Urinary bladder (tissue), 4 donors: ENCODE measurements around the gene RPS21. TPM values are rescaled to one million over a fixed set of nuclear protein-coding genes. Genes with fewer than 3 reads are reported as not detected.
"Not testable (repeated sequence)": the region's sequence is repeated elsewhere in the genome, so short reads cannot be mapped to it uniquely, and the experiment has no call there.

Source experiments
- DNase-seq: peaks from one replicate; pipeline ENCODE4 v3.0.0-alpha.2; 2015; ENCODE audit errors: extremely low spot score
- H3K27ac ChIP-seq: one replicate; pipeline ENCODE4 v1.5.1; 2013; ENCODE audit warnings: low read depth, mild to moderate bottlenecking, moderate library complexity
- H3K36me3 ChIP-seq: one replicate; pipeline ENCODE4 v1.6.1; 2013; ENCODE audit warnings: mild to moderate bottlenecking, moderate library complexity; ENCODE audit not compliant: insufficient read depth
- H3K4me1 ChIP-seq: one replicate; pipeline ENCODE4 v1.6.1; 2013; ENCODE audit warnings: mild to moderate bottlenecking, moderate library complexity; ENCODE audit not compliant: insufficient read depth
- H3K4me3 ChIP-seq: one replicate; pipeline ENCODE4 v1.5.1; 2013; ENCODE audit warnings: low read depth, low read length
- WGBS: extraction: QIAGEN DNeasy Blood & Tissue Kit; methylation state at CpG from one replicate; pipeline ENCODE4 v1.1.7; 2013; 5-methylcytosine and 5-hydroxymethylcytosine counted together
- polyA plus RNA-seq: library from polyadenylated mRNA; stranded (reverse); fragments of 200-250 nt; gene quantifications from one replicate; pipeline ENCODE4 v1.2.3, GENCODE V29; 2013
- total RNA-seq: library from RNA; depleted of rRNA; stranded (reverse); fragments of >200 nt; gene quantifications from one replicate; pipeline ENCODE4 v1.2.3, GENCODE V29; 2014
- donor health status: healthy with polysubstance abuse.
- donor health status: healthy.

Gene RPS21
- total and polyA plus RNA-seq, 2 donors, result 396 to 4,730 TPM

DNA sequence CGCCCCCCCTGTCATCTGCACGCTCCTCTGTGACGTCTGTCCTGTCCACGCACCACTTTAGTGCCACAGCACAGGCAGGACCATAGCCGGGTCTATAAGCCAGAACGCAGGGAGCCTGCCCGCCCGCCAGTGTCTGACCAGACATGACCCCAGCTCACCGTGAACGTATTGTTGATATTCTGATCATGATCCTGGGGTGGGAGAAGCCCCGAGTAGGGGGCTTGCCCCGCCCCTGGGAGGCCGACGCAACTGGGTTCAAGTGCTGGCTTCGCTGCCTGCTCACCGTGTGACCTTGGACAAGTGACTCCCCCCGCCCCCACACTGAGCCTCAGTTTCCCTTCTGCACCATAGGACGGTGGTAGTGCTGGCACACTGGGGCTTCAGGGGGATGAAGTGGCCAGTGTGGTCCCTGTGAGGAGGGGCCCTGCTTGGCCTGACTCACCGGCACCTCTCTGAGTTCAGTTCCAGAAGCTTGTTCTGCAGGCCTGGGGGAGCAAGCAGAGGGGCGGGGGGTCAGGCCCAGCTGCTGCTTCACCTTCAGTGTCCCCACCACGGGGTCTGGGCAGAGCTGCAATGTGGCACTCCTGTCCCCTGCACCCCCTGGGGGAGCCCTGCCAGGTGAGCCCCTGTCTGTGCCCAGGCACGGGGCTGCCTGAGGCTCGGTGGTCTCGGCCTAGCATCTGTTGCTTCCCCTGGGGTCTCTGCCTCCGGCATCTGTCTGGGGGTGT lies 31.2 kb downstream of the RPS21 start:
- 80% methylated on average over 25 of the region's 25 CpGs for WGBS
- no peaks in the 10 kb centered on the region for H3K36me3 ChIP-seq
- no peaks in the 10 kb centered on the region for H3K4me1 ChIP-seq

DNA sequence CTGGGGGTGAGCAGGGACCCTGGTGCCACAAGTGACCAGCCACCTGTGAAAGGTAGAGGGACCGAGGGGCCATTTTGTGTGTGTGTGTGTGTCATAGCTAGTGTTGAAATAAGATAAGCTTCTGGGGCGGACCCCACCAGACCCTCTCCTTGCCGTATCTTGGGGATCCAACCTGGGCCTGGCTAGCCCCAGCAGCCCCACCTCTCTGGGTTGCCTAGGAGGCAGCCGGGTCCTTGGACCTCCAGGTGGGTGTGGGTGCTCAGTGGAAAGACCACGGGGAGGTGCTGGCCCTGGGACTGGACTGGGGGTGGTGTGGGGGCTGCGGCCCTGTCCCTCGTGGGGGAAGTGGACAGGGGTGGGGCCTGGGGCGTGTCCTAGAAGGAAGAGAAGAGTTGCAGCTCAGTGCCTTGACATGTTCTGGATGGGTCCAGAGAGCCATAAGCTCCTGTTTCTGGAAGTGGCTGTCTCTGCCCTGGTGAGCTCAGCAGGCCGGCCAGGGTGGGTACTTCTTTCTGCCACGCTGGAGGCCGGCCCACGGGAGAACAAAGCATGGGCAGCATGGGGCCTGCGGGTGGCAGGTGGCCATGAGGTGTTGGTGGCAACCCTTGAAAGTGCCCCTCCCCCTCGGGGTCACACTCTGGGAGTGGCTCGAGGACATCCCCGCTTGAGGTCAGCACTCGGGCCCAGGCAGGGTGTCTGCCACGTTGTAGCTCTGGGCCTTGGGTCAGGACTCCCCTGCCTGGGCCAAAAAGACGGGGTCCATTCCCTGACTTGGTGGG lies 32.0 kb downstream of the RPS21 start:
- Histone ChIP-seq H3K36me3 (no peaks in the 10 kb centered on the region), H3K4me1 (no peaks in the 10 kb centered on the region), H3K27ac (no peak overlapping the region), H3K4me3 (no peak overlapping the region)
- no peak for DNase-seq
- WGBS, result 85% methylated on average over 19 of the region's 19 CpGs

More for the DNA sequence above, 31.2 kb downstream of the RPS21 start:
- Histone ChIP-seq H3K27ac (no peak overlapping the region), H3K4me3 (no peak overlapping the region)
- no peak for DNase-seq

DNA sequence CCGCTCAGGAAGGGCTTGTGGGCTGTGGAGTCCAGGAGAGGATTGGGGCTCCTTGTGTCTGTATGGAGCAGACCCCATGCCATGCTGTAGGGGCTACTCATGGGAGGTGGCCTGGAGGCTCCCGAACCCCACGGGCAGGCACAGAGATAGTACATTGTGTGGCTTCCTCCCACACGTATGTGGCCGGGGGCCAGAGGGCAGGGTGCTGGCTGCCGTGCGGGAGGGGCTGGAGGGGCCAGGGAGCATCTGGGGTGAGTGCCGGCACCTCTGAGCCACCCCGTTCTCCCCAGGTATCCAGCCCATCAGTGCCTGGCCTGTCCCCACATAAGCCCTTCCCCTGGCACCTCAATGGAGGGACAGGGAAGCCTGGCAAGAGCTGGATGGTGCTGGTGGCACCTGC lies 32.9 kb downstream of the RPS21 start:
- no peak overlapping the region for H3K27ac ChIP-seq
- no peak overlapping the region for H3K4me3 ChIP-seq
- no peaks in the 10 kb centered on the region for H3K4me1 ChIP-seq
- 78% methylated on average over 9 of the region's 9 CpGs for WGBS
- no peak for DNase-seq
- H3K36me3 ChIP-seq, result no peaks in the 10 kb centered on the region

DNA sequence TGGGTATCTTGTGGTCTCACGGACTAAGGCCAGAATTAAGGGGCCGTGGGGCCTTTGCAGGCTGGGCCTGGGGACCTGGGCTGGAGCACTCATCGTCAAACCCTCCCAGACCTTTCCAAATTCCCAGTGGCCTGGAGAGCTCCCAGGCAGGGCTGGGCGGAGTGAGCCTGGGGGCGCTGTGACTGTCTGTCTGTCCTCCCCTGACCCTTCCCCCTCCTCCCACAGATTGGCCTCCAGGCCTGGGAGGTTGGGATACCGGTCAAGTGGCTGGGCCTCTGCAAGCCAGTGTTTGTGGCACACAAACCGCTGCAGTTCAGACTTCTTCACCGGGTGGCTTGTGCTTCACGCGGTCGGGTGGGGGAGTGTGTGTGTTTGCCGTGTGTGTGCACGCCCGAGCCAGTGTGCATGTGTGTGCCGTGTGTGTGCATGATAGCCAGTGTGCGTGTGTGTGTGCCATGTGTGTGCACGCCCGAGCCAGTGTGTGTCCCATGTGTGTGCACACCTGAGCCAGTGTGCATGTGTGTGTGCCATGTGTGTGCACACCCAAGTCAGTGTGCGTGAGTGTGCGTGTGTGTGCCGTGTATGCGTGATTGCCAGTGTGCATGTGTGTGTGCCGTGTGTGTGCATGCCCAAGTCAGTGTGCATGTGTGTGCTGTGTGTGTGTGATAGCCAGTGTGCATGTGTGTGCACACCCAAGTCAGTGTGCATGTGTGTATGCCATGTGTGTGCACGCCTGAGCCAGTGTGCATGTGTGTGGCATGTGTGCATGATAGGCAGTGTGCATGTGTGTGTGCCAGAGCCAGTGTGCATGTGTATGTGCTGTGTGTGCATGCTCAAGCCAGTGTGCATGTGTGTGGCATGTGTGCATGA lies 34.2 kb downstream of the RPS21 start:
- no peak overlapping the region for H3K4me3 ChIP-seq
- H3K4me1 ChIP-seq, result no peaks in the 10 kb centered on the region
- DNase-seq, result no peak
- no peaks in the 10 kb centered on the region for H3K36me3 ChIP-seq
- H3K27ac ChIP-seq, result no peak overlapping the region
- 90% methylated on average over 24 of the region's 24 CpGs for WGBS

DNA sequence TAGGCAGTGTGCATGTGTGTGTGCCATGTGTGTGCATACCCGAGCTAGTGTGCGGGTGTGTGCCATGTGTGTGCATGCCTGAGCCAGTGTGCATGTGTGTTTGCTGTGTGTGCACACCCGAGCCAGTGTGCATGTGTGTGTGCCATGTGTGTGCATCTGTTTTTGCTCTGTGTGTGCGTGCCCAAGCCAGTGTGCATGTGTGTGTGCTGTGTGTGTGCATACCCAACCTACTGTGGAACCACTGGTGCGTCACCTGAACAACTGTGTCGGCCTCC lies 34.8 kb downstream of the RPS21 start:
- WGBS, result 88% methylated on average over 6 of the region's 6 CpGs

DNA sequence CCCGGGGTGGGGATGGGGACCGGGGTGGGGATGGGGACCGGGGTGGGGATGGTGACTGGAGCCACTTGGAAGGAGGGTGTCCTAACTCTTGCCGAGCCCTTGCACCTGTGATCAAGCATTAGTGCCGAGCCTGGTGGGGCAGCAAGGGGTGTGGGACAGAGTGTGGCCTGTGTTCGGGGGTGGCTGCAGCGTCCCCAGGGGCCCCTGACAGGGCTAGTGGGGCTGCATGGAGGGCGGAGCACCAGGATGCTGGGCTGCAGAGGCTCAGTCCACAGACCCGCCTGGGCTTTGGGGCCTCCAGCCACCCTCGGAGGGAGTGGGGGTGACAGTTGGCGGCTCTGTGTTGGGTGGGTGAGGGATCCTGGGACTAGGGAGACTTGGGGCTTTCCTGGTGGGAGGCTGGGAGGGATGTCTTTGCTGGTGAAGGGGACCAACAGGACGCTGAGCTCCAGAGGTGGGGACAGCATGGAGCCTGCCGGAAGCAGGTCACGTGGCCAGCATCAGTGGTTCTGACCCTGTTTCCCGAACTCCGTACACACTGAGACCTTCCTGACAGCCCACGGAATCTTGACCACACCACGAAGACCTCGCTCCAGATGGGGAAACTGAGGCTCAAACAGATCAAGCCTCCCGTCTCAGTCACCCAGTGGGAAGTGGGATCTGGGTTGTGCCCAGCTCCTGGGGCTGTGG lies 35.9 kb downstream of the RPS21 start:
- DNase-seq, result no peak
- WGBS, result 87% methylated on average over 20 of the region's 20 CpGs

More for the DNA sequence above, 34.8 kb downstream of the RPS21 start:
- no peak overlapping the region for H3K27ac ChIP-seq
- no peaks in the 10 kb centered on the region for H3K4me1 ChIP-seq
- H3K4me3 ChIP-seq, result no peak overlapping the region
- DNase-seq, result no peak
- no peaks in the 10 kb centered on the region for H3K36me3 ChIP-seq

DNA sequence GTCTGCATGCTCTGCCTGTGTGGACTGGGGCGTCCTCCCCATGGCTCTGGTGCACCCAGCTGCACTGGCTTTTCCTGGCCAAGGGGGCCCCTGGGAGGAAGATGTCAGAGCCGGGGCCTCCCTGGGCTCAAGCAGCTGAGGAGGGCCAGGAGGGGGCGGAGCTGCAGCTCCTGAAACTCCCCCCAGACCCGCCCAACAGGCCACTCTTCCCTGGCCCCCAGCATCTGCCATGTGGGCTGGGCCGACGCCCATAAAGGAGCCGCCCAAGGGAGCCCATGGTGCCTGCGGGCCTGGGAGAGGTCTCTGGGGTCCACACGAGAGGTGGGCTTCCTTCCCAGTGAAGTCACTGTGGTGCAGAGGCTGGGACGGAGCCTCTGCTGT lies 36.4 kb downstream of the RPS21 start:
- H3K4me1 ChIP-seq, result no peaks in the 10 kb centered on the region
- H3K36me3 ChIP-seq, result no peaks in the 10 kb centered on the region
- no peak overlapping the region for H3K27ac ChIP-seq
- WGBS, result 53% methylated on average over 10 of the region's 10 CpGs
- DNase-seq, result no peak
- no peak overlapping the region for H3K4me3 ChIP-seq

More for the DNA sequence above, 35.9 kb downstream of the RPS21 start:
- Histone ChIP-seq H3K4me1 (no peaks in the 10 kb centered on the region), H3K27ac (no peak overlapping the region), H3K36me3 (no peaks in the 10 kb centered on the region), H3K4me3 (no peak overlapping the region)

DNA sequence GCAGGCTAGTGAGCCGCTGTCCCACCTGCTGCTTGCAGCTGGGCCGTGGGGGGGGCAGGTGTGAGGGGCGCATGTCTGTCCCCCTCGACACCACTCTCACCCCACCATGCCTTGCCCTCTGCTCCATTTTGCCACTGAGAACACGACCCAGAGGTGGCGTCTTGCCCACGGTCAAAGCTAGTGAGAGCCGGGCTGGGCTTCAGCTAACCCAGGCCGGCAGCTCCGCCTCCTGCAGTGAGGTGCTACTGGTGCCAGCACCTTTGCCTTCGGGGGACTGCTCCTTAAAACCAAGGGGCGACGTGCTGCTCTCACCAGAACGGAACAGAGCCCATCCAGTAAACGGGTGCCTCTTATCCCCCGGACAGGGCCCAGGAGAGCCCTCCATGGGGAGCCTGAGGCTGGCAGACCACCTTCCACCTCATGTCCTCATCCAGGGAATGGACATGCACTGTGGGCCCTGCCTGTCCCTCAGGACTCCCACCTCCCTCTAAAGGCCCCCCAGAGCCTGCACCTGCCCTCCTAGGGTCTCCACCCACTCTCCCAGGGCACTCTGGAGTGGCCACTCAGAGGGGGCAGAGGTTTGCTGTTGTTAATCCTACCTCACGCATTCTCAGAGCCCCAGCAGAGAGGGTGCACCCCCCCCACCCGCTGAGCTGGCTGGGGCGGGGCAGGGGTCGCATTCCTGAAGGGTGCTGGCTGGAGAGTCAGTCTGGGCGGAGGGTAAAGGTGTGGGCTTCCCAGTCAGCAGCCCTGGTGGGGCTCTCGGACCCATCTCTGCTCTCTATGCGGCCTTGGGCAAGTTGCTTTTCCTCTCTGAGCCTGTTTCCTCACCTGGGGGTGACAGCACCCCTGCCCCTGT lies 37.6 kb downstream of the RPS21 start:
- WGBS, result 77% methylated on average over 23 of the region's 23 CpGs

DNA sequence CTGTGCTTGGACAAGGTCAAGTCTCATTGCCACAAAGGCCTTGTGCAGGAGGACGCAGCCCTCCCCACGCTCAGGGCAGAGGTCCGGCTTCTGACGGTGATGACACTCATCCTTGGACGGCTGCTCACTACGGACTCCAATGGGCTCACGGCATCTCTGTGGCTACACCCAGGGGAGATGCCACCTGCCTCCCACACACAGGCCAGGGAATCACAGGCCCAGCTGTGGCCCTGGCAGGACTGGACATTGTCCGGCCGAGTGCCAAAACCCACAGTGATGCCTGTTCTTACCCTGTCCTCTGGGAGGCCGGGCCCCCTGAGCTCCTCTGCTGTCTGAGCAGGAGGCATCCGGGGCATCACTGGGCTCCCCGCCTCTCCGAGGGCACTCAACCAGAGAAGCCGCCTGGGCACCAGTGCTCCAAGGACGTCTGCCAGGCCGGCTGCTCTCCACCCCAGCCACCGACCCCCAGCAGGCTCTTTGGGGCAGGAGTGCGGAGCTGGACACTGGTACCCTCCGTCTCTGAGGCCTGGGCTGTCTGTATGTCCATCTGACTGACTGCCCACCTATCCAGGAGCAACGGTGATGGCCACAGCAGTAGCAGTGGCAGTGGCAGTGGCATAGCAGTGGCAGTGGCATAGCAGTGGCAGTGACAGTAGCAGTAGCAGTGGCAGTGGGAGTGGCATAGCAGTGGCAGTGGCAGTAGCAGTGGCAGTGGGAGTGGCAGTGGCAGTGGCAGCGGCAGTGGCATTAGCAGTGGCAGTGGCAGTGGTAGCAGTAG lies 38.6 kb downstream of the RPS21 start:
- WGBS, result 92% methylated on average over 21 of the region's 21 CpGs
- DNase-seq, result no peak
- no peak overlapping the region for H3K27ac ChIP-seq
- H3K4me1 ChIP-seq, result no peaks in the 10 kb centered on the region
- H3K4me3 ChIP-seq, result no peak overlapping the region
- no peaks in the 10 kb centered on the region for H3K36me3 ChIP-seq

More for the DNA sequence above, 37.6 kb downstream of the RPS21 start:
- no peak for DNase-seq
- Histone ChIP-seq H3K4me3 (no peak overlapping the region), H3K36me3 (no peaks in the 10 kb centered on the region), H3K4me1 (no peaks in the 10 kb centered on the region), H3K27ac (no peak overlapping the region)

DNA sequence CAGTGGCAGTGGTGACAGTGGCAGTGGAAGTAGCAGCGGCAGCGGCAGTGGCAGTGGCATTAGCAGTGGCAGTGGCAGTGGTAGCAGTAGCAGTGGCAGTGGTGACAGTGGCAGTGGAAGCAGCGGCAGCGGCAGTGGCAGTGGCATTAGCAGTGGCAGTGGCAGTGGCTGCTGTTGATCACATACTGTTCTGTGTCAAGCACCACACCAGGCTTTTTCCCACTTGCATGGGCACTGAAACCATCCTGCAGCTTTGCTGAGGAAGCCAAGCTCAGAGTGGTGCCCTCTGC lies 39.1 kb downstream of the RPS21 start:
- not testable (repeated sequence) for H3K4me1 ChIP-seq, H3K36me3 ChIP-seq, H3K27ac ChIP-seq, H3K4me3 ChIP-seq, DNase-seq
- WGBS, result 98% methylated on average over 4 of the region's 4 CpGs

DNA sequence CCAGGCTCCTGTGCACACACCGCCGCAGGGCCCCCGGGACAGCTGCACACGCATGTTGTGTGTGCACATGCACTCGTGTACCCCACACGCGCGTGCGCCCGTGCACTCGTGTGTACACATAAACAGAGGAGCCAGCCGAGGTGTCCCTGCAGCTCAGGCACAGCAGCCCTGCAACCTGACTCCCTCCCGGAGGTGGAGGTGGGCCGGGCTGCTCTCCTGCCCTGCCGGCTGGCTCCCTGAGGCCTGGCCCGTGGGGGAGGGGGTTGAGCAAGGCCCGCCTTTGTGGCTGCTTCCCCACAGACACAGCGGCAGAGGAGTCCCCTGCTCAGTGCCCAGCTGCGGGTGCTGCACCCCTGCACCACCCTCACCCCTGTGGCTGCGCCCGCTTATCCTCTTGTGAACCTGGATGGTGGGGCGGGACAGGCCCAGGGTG lies 39.8 kb downstream of the RPS21 start:
- 78% methylated on average over 22 of the region's 22 CpGs for WGBS
- no peak for DNase-seq
- no peak overlapping the region for H3K27ac ChIP-seq

More for the DNA sequence above, 39.8 kb downstream of the RPS21 start:
- H3K4me1 ChIP-seq, result no peaks in the 10 kb centered on the region
- no peaks in the 10 kb centered on the region for H3K36me3 ChIP-seq
- H3K4me3 ChIP-seq, result no peak overlapping the region
